Stimulated activated CD4-positive, alpha-beta T cell treated with anti-CD3 and anti-CD28 coated beads, TNF-alpha, amount 100 ng/mL, for 24 hours (primary cell): ENCODE measurements around the gene MDH1B.
"Not testable (repeated sequence)": the region's sequence is repeated elsewhere in the genome, so short reads cannot be mapped to it uniquely, and the experiment has no call there.

Source experiments
- DNase-seq, 3 experiments: peaks; one replicate each; pipeline ENCODE4 v3.0.0-alpha.2; 2020; ENCODE audit warnings: low read depth in 3 of 3

The MDH1B gene

GRCh38 chr2:206766057-206766930 lies 1.2 kb upstream of the MDH1B start:
- DNase-seq = no peak

GRCh38 chr2:206764673-206765241 lies 371 bp downstream of the MDH1B start:
- DNase-seq = peak in 1 of 3 experiments; percentile 0

GRCh38 chr2:206756816-206757215 lies 8.3 kb downstream of the MDH1B start:
- no peak for DNase-seq

- no peak for DNase-seq
These were observed 24.3 kb downstream of the MDH1B start for GRCh38 chr2:206740800-206741199.

- DNase-seq = no peak
These were observed 25.9 kb downstream of the MDH1B start for GRCh38 chr2:206739271-206739670.

GRCh38 chr2:206736935-206737334 lies 28.2 kb downstream of the MDH1B start:
- DNase-seq = peak in 1 of 3 experiments; percentile 0

GRCh38 chr2:206733341-206733740 lies 31.8 kb downstream of the MDH1B start:
- no peak for DNase-seq

GRCh38 chr2:206728277-206729199 lies 36.6 kb downstream of the MDH1B start:
- no peak for DNase-seq

GRCh38 chr2:206727287-206727686 lies 37.8 kb downstream of the MDH1B start:
- DNase-seq = no peak

- no peak for DNase-seq
These were observed 41.8 kb downstream of the MDH1B start for GRCh38 chr2:206723288-206723687.

GRCh38 chr2:206721256-206721920 lies 43.7 kb downstream of the MDH1B start:
- DNase-seq = no peak

GRCh38 chr2:206718296-206718695 lies 46.8 kb downstream of the MDH1B start, which contains the start of gene DYTN:
DYTN (minus strand) TSS chr2:206718396; CDS start chr2:206718279, 117 bp downstream.
- DNase-seq = no peak

GRCh38 chr2:206716623-206717022 lies 48.5 kb downstream of the MDH1B start:
- DNase-seq = no peak

GRCh38 chr2:206715183-206715582 lies 49.9 kb downstream of the MDH1B start:
- not testable (repeated sequence) for DNase-seq

- DNase-seq = no peak
These were observed 51.4 kb downstream of the MDH1B start for GRCh38 chr2:206713746-206714145.

GRCh38 chr2:206708286-206708685 lies 56.8 kb downstream of the MDH1B start:
- no peak for DNase-seq

GRCh38 chr2:206707164-206707701 lies 57.9 kb downstream of the MDH1B start:
- DNase-seq = no peak

GRCh38 chr2:206701952-206702605 lies 63.0 kb downstream of the MDH1B start:
- DNase-seq = no peak

GRCh38 chr2:206700156-206700555 lies 65.0 kb downstream of the MDH1B start:
- DNase-seq = no peak

GRCh38 chr2:206698811-206699210 lies 66.3 kb downstream of the MDH1B start:
- DNase-seq = no peak

- DNase-seq = no peak
These were observed 68.2 kb downstream of the MDH1B start for GRCh38 chr2:206696910-206697309.
